Stomach (tissue), 9 donors: ENCODE measurements around the gene ZNF532. TPM values are rescaled to one million over a fixed set of nuclear protein-coding genes. Genes with fewer than 3 reads are reported as not detected.

Experiments
- DNase-seq, 2 donors: peaks; one replicate each; pipeline versions ENCODE4 v3.0.0 to v3.0.0-alpha.2; 2013 to 2019
- H3K27ac ChIP-seq, 5 donors: fragments of 200-600 bp in 4 of 5; sonication (generic) in 4 of 5; one replicate each; pipeline ENCODE4 v1.5.1; 2013 to 2019; ENCODE audit warnings: mild to moderate bottlenecking in 1 of 5, moderate library complexity in 1 of 5
- H3K27me3 ChIP-seq, 3 donors: fragments of 200-600 bp; sonication (generic); one replicate each; pipeline ENCODE4 v1.5.1; 2017 to 2019; ENCODE audit warnings: mixed run types in 1 of 3
- H3K36me3 ChIP-seq, 4 donors: fragments of 200-600 bp; sonication (generic); 1 replicate in 3 of 4; 2 replicates in 1 of 4; pipeline ENCODE4 v1.5.1; 2016 to 2019
- H3K4me1 ChIP-seq, 4 donors: fragments of 200-600 bp; sonication (generic); one replicate each; pipeline ENCODE4 v1.5.1; 2016 to 2019
- H3K4me3 ChIP-seq, 4 donors: fragments of 200-600 bp; sonication (generic) in 3 of 4; one replicate each; pipeline ENCODE4 v1.5.1; 2016 to 2019; ENCODE audit warnings: mild to moderate bottlenecking in 1 of 4
- H3K9me3 ChIP-seq, 4 donors: fragments of 200-600 bp; sonication (generic); one replicate each; pipeline ENCODE4 v1.5.1; 2016 to 2019
- EP300 ChIP-seq: sonication (generic); formaldehyde crosslinking; IDR thresholded peaks from one replicate; pipeline ENCODE4 v1.6.1; 2017; ENCODE audit warnings: antibody characterized with exemption
- POLR2A ChIP-seq, 4 donors: fragments of 450-650 bp; IDR thresholded peaks; one replicate each; pipeline ENCODE4 v1.6.1; 2016; ENCODE audit warnings: antibody characterized with exemption in 4 of 4, control low read depth in 2 of 4, mild to moderate bottlenecking in 1 of 4, moderate library complexity in 1 of 4
- POLR2AphosphoS5 ChIP-seq, 3 donors: sonication (generic); formaldehyde crosslinking; IDR thresholded peaks; one replicate each; pipeline ENCODE4 v1.6.1; 2016; ENCODE audit warnings: antibody characterized with exemption in 3 of 3
- WGBS, 5 donors: extraction: QIAGEN DNeasy Blood & Tissue Kit in 3 of 5; methylation state at CpG; one replicate each; pipeline versions ENCODE4 v1.1.5 to v1.1.7; 2013 to 2018; 5-methylcytosine and 5-hydroxymethylcytosine counted together
- intact Hi-C: fragments of 100-400 bp; cut with DNase I; formaldehyde crosslinking; loops from one replicate; pipeline ENCODE4 v1.15.1; 2023; ENCODE audit warnings: low total_unique reads
- polyA plus RNA-seq, 3 donors: library from polyadenylated mRNA; stranded (reverse); fragments of 200-250 nt; gene quantifications; one replicate each; pipeline ENCODE4 v1.2.3, GENCODE V29; 2013
- total RNA-seq, 5 donors: library from RNA; depleted of rRNA; stranded (reverse); fragments of >200 nt; gene quantifications; one replicate each; pipeline versions ENCODE4 v1.1.0 to v1.2.3, GENCODE V29; 2014 to 2016
- TF ChIP-seq, protein P1 (sequence below), 7 experiments: fragments of 450-650 bp in 4 of 7; fragments of 200-600 bp in 3 of 7; sonication (generic) in 3 of 7; IDR thresholded peaks; one replicate each; pipeline ENCODE4 v1.5.1; 2016 to 2019; ENCODE audit warnings: antibody characterized with exemption in 7 of 7, control low read depth in 2 of 7, mild to moderate bottlenecking in 1 of 7
- donor health status: healthy with polysubstance abuse.
- donor health status: Bipolar disorder and iron deficiency.
- donor health status: healthy.

The ZNF532 gene
- total and polyA plus RNA-seq, 8 donors = 2.9 to 53.7 (median 18.4) TPM

DNA sequence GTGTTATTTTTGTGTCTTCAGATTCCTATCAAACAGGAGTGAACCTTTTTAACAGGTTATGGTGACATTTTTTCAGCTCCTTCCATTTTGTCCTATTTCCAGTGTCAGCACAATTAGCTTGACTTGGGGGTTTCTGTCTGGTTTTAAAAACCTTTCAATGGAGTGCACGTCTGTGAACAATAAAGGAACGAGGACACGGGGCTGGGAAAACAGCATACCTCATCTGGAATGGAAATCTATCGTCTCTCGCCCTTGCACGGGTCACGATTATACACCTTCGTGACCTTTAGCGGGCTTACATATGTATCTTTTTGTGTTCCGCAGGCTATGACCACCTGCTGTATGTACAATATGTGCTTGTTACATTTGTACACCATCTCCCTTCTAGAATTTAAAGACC, 2.3 kb upstream of the ZNF532 start:
- H3K27ac ChIP-seq = peak overlapping the region in 4 of 5 donors; percentile 82 to 96 (median 94)
- peaks cover 0 to under 1% (median 0%) of the 10 kb centered on the region in 4 donors for H3K36me3 ChIP-seq
- peak overlapping the region in 3 of 4 donors; percentile 35 to 55 (median 51) for H3K4me3 ChIP-seq
- H3K9me3 ChIP-seq = no peaks in the 10 kb centered on the region
- intact Hi-C loops = no loop called here
- DNase-seq = peak in 1 of 2 donors; percentile 31
- peaks cover 25 to 83% (median 60%) of the 10 kb centered on the region in 4 donors for H3K4me1 ChIP-seq
- TF ChIP-seq POLR2A (IDR thresholded peaks at IDR 0.05) (no peak), EP300 (no peak), POLR2AphosphoS5 (IDR thresholded peaks at IDR 0.05) (no peak)
- TF ChIP-seq, protein P1, sequence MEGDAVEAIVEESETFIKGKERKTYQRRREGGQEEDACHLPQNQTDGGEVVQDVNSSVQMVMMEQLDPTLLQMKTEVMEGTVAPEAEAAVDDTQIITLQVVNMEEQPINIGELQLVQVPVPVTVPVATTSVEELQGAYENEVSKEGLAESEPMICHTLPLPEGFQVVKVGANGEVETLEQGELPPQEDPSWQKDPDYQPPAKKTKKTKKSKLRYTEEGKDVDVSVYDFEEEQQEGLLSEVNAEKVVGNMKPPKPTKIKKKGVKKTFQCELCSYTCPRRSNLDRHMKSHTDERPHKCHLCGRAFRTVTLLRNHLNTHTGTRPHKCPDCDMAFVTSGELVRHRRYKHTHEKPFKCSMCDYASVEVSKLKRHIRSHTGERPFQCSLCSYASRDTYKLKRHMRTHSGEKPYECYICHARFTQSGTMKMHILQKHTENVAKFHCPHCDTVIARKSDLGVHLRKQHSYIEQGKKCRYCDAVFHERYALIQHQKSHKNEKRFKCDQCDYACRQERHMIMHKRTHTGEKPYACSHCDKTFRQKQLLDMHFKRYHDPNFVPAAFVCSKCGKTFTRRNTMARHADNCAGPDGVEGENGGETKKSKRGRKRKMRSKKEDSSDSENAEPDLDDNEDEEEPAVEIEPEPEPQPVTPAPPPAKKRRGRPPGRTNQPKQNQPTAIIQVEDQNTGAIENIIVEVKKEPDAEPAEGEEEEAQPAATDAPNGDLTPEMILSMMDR (IDR thresholded peaks at IDR 0.05) = no peak
- 89 to 95% (median 93%) methylated on average over 10 of the region's 10 CpGs for WGBS, 5 donors
- H3K27me3 ChIP-seq = peaks cover 0 to 10% (median 0%) of the 10 kb centered on the region in 3 donors

DNA sequence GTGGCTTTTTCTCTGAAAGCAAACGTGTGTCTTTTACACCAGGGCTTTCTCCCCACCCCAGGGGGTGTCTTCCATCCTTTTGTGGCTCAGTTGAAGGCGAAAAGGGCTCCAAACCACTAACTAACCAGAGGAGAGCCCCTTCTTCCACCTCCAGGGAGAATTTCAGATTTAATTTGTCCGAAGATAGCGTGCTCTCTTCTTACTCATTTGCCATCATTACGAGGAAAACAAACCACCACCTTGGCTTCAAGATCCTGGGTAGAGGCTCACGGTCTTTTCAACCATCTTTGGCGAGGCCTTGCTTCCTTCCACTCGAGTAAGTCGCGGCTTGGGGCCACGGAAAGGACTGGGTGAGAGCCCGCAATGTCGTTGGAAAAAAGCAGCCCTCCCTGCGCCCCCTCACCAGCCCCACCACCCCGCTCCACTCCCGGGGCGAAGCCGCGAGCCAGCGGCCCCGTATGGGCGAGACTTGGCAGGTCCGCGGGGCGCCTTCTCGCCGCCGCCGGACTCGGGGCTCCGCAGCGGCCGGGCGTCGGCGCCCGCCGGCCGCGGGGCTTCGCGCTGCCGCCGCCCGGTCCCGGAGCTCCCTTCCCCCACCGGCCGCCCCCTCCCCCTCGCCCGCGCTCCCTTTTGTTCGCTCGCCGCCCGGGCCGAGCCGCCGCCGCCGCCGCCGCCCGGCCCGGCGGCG, 1.7 kb upstream of the ZNF532 start:
- peak; percentile 27 to 65 for DNase-seq
- 5 to 18% (median 6%) methylated on average over 14 to 62 of the region's 66 CpGs for WGBS, 5 donors
- Histone ChIP-seq H3K4me3 (peak overlapping the region; percentile 35 to 60 (median 53)), H3K4me1 (peaks cover 25 to 90% (median 63%) of the 10 kb centered on the region in 4 donors), H3K9me3 (no peaks in the 10 kb centered on the region), H3K27me3 (peaks cover 0 to 10% (median 0%) of the 10 kb centered on the region in 3 donors), H3K27ac (peak overlapping the region; percentile 82 to 96 (median 93)), H3K36me3 (peaks cover 0 to 7% (median 4%) of the 10 kb centered on the region in 4 donors)
- TF ChIP-seq POLR2AphosphoS5 (IDR thresholded peaks at IDR 0.05) = no peak
- intact Hi-C loops = no loop called here

DNA sequence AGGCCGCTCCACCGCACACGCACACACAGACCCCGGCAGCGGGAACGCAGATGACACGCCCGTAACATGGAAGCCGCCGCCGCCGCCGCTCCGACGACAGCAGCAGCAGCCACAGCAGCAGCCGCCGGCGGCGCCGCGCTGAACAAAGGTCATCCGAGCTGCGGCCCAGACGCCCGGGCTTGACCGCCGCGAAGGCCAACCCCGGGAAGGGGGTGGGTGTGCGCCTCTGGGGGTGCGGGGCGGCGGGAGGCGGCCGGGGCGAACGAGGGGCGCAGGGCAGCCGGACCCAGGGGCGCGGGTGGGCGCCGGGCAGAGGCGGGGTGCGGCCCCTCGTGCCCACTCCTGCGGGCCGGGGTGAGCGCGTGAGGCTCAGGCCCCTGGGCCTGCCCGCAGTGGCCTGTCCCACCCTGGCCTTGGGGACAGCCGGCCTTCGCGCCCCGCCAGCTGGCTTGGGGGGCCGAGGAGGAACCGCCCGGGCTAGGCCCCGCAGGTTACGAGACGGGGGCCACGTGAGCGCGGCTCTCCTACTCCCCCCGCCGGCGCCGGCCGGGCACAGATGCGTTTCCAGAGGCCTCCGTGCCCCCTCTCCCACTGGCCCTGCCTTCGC, 1.0 kb upstream of the ZNF532 start:
- peak overlapping the region; percentile 81 to 96 (median 93) for H3K27ac ChIP-seq
- peak; percentile 55 to 83 for DNase-seq
- H3K36me3 ChIP-seq = peaks cover 6 to 13% (median 10%) of the 10 kb centered on the region in 4 donors
- peaks cover 0 to 10% (median 0%) of the 10 kb centered on the region in 3 donors for H3K27me3 ChIP-seq
- intact Hi-C loops = no loop called here
- no peaks in the 10 kb centered on the region for H3K9me3 ChIP-seq
- TF ChIP-seq POLR2AphosphoS5 (IDR thresholded peaks at IDR 0.05) (peak in 1 of 3 donors; percentile 6), EP300 (no peak)
- H3K4me1 ChIP-seq = peaks cover 25 to 89% (median 63%) of the 10 kb centered on the region in 4 donors
- WGBS, 5 donors = 6 to 11% (median 10%) methylated on average over 26 to 71 of the region's 72 CpGs
- H3K4me3 ChIP-seq = peak overlapping the region; percentile 45 to 60 (median 53)

DNA sequence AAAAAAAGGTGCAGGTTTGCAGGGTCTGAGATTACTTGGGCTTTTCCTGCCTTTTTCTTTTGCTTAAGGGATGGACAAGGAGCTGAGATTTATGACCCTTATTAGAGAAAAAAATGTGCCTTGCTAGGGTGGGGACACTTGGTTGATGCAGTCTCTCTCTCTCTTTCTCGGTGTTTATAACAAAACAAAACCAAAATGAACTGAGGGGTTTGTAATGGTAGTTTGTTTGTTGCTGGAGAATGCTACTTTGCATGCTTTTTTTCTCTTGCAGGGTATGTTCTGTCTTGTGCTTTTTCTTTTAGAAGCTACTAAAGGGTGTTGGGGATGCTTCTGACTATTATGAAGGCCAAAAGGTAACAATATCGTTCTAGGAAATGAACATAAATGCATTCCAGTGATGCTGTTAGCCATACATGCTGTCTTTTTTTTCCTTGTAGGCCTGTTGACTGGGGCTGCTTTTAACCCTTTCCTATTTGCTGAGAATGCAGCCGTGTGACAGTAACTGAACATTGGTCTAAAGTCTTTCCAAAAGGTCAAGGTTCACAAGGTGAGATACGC, 435 bp downstream of the ZNF532 start:
- TF ChIP-seq EP300 = no peak
- TF ChIP-seq POLR2AphosphoS5 (IDR thresholded peaks at IDR 0.05) = no peak
- TF ChIP-seq, protein P1 (IDR thresholded peaks at IDR 0.05) = no peak
- TF ChIP-seq POLR2A (IDR thresholded peaks at IDR 0.05) = no peak
- intact Hi-C loops = no loop called here
- Histone ChIP-seq H3K9me3 (no peaks in the 10 kb centered on the region), H3K27ac (peak overlapping the region; percentile 44 to 96 (median 93)), H3K4me3 (peak overlapping the region; percentile 45 to 60 (median 53)), H3K36me3 (peaks cover 6 to 20% (median 15%) of the 10 kb centered on the region in 4 donors), H3K27me3 (peaks cover 0 to 10% (median 0%) of the 10 kb centered on the region in 3 donors), H3K4me1 (peaks cover 25 to 76% (median 56%) of the 10 kb centered on the region in 4 donors)
- 37 to 68% (median 63%) methylated on average over 4 of the region's 4 CpGs for WGBS, 5 donors
- no peak for DNase-seq

DNA sequence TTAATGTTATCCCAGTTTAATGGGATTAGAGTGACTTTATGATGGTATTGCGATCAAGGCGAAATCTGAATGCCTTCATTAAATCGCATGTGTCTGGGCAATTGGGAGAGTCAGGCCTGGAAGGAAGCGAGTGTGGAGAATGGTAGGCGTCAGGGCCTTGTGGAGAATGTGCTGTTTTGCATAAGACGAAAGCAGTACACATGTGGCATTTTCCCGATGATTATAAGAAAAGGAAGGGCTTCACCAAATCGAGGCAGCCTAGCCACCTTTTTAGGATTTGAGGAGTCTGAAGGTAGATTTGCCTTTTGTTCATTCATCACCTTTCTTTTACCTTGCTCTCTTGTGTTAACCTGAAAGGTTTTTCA, 1.0 kb downstream of the ZNF532 start:
- TF ChIP-seq EP300 (no peak), POLR2AphosphoS5 (IDR thresholded peaks at IDR 0.05) (no peak)
- H3K4me1 ChIP-seq = peaks cover 25 to 76% (median 50%) of the 10 kb centered on the region in 4 donors
- no peaks in the 10 kb centered on the region for H3K9me3 ChIP-seq
- peak overlapping the region in 3 of 5 donors; percentile 31 to 96 (median 96) for H3K27ac ChIP-seq
- 81 to 92% (median 91%) methylated on average over 8 of the region's 8 CpGs for WGBS, 5 donors
- H3K27me3 ChIP-seq = peaks cover 0 to 10% (median 0%) of the 10 kb centered on the region in 3 donors
- peaks cover 6 to 26% (median 15%) of the 10 kb centered on the region in 4 donors for H3K36me3 ChIP-seq
- intact Hi-C loops = no loop called here
- no peak for DNase-seq
- no peak overlapping the region for H3K4me3 ChIP-seq
